ENCODE data around the gene CLIP4.

CLIP4 gene

DNA sequence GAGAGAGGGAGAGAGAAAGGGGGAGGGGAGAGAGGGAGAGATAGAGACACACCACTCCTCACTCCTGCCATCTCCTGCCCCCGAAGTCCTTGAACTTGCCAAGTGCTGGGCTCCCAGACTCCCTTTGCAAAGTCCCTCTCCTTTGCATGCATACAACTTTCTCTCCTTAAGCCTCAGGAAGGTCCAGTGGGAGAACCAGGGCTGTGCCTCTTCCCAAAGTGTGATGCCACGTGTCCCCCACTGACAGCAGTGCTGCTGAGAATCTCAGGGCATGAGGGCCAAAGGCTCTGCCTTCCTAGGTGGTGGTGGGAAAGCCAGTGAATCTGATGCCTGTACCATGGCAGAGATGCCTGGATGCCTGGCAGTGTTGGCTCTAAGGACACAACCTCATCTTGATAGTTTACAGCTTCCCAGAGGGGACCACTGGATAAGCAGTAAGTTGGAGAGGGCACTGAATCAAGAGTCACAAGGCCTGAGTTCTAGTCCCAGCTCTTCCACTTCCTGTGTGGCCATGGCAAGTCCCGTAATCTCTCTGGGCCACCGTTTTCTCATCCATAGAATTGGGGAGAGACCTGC is 103.4 kb downstream of the CLIP4 start:
- no peak for DNase-seq (ENCODE audit: low read depth in 1 of 2, low spot score in 1 of 2)

DNA sequence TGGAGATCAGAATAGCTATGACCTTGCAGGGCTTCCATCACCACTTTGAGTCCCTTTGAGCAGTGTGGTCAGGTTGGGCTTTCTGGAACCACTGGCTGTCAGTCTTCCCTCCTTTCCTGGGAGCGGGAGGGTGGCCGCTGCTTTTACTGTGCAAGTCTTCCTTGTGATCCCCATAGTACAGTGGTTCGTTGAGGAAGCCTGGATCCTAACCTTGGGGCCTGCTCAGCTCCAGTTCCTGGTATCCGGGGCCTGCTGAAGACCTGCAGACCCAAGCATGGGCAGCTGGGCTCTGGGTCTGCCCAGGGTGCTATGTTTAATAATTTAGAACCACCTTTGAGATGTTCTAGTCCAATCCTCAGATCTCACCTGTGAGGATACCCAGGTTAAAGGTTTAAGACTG is 104.2 kb downstream of the CLIP4 start:
- no peak for DNase-seq (ENCODE audit: low read depth in 1 of 2, low spot score in 1 of 2)

DNA sequence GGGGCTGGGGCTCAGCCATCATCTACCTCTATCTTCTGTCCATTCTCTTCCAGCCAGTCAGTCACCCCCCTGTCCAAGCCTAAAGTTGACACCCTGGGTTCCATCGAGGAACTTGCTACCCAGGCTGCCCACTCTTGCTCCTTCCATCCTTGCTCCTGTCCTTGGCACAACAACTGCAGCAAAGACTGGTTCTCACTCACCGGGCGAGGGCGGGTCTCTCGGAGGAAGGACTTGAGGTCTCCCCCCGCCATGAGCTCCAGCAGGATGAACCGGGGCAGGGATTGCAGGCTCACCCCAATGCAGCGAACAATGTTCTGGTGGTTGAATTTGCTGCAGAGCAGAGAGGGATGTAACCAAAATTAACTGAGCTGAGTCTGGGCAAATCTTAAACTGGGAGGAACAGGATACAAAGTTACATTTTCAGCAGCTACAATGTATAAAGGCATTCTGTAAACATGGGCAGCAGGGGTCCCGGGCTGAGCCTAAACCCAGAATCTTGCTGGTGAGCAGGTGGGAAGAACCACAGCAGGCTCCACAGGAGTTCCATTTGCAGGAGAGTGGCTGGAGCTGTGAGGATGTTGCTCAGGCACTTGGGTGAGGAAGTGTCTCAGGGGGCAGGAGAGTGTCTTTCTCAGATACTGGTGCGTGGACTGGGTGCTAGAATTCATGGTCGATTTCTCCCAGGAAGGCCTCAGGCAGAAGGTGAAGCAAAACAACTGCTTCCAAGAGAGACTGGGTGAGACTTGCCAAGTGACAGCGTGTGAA is 105.5 kb downstream of the CLIP4 start:
- DNase-seq (ENCODE audit: low read depth in 1 of 2, low spot score in 1 of 2) = no peak

DNA sequence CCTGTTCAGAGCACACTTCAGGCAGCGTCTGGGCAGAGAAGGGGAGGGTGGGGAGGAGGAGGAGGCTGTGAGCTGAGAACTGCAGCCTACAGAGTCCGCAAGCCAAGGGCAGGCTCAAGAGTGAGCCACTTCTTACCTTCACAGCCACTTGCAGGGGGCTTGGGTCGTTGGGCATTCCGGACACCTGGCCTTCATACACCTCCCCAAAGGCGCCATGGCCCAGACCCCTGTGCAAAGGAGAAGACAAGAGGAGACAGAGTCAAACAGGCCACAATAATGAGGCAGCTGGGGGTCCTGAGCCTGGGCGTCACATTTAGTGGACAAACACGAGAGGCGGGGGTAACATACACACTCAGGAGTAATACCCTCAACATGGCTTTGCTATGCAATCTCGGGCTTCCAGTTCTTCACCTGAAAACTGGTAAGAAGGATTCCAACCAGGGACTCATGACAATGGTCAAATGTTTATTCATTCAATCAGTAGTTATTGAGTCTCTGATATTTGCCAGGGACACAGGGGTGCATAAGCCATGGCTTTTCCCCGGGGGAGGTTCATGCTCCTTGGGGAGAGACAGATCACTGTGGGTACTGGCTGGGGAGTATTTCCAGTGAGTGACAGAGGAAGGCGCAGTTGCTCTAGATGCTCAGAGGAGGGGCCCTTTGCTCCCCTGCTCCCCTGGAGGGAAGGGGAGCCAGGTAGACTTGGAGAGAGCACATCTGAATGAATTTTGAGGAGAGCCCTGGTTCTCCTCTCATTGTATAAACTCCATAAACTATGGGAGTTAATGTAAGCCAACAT is 107.4 kb downstream of the CLIP4 start:
- DNase-seq (ENCODE audit: low read depth in 1 of 2, low spot score in 1 of 2) = no peak

DNA sequence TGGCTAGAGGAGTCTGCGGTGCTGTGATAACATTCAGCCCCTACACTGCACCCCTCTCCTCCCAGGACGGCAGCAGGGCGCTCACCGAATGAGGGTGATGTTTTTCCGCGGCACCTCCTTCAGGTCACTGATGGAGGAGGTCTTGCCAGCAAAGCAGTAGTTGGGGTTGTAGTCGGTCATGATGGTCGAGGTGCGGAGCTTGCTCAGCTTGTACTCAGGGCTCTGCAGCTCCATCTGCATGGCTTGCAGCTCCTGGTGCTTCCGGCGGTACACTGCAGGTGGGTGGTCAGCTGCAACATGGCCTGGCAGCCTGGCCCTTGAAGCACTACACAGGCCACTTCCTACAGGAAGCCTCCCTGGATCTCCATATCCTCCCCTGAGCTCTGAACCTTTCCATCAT is 108.0 kb downstream of the CLIP4 start:
- no peak for DNase-seq (ENCODE audit: low read depth in 1 of 2, low spot score in 1 of 2)

DNA sequence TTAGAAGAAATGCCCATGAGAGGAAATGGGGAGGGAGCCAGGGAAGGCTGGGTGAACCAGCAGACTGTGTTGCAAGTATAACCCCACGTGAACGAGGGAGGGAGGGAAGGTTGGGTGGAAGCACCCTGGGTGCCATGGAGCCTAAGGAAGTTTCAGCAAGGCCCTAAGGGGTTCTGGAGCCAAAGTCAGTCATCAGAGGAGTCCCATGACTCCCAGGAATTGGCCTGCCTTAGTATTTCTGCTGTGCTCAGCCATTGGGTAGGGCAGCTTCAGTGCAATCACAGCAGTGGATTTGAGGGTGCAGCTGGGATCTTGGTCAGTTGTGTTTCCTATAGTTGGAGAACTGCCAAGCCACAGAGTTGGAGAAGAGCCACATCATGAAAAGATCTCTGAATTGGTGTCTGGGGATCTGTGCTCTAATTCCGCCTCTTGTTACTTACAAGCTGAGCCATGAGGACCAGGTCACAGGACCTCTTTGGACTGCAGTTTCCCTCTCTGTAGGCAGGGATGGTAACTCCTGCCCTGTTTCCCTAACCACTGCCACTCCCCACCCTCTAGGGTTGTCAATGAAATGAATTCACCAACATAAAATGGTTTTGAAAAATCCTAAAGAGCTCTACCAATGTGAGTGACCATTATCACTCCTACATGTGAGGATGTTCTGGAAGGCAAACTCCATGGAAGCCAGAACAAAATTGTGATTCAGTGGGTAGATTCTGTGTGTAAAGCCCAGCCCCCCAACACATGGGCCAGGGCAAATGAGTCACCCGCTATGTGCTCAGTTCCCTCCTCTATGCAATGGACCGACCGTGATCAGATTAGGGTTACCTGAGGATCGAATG is 108.9 kb downstream of the CLIP4 start:
- DNase-seq (ENCODE audit: low read depth in 1 of 2, low spot score in 1 of 2) = no peak

DNA sequence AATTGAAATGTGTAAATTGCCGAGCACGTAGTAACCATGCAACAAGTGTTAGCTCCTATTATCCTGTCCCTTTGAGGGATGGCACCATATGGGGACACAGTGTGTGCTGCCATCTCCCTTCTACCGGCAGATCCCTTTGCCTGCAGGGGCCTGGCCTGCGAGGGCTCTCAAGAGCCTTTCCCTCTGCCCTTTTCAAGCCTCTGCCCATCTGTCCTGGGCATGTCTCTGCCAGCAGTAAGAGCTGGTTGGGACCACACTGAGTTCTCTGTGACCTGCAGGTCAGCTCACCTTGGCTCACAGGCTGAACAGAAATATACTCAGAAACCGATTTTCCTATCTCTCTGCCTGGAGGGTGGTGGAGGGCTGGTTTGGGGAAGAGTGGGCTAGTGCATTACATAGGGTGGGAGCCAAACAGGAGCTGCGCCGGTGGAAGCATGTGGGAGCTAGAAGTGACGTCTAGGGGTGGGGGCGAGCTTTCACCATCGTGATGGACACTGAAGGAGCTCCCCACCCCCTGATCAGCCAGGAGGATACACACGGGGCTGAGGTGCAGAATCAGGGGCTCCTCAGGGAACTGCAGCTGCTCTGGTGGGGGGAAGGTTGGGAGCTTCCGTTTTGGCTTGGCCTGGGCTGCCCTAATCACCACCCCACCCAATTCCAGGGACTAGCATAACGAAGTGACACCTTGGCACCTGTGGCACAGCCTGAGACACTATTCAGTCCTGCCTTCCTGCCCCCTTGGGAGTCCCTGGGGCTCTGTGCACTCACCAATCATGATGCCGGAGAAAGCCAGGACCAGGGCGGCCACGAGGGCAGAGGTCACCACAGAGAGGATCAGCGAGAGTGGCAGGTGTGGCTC is 109.7 kb downstream of the CLIP4 start:
- no peak for DNase-seq (ENCODE audit: low read depth in 1 of 2, low spot score in 1 of 2)

DNA sequence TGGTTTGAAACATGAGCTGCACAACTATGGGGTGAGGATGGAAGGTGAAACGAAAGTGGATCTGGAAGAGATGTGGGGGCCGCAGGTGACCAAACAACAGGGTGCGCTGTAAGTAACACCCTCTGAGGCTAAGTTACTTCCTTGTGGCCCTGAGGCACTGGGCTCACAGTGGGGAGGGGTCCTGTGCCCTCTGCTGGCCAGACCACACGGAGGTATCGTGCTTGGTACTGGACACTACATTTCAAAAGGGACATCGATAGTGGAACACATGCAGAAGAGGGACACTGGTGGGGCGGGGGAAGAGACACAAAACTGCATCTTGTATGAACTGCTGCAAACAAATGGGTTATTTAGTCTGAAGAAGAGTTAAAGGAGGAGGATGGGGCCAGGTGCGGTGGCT is 110.6 kb downstream of the CLIP4 start:
- no peak for DNase-seq (ENCODE audit: low read depth in 1 of 2, low spot score in 1 of 2)

DNA sequence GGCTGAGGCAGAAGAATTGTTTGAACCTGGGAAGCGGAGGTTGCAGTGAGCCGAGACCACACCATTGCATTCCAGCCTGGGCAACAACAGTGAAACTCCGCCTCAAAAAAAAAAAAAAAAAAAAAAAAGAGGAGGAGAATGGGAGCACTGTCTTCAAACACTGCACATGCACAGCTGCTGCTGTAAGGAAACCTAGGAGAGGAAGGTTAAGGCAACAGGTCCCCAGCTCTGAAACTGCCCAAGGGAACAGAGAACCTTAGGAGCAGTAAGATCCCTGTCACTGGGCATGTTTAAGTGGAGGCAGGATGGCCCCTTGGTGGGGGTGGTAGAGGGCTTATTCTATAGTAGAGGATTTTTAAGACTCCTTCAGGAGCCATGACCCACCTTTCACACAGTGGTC is 111.2 kb downstream of the CLIP4 start:
- no peak for DNase-seq (ENCODE audit: low read depth in 1 of 2, low spot score in 1 of 2)

DNA sequence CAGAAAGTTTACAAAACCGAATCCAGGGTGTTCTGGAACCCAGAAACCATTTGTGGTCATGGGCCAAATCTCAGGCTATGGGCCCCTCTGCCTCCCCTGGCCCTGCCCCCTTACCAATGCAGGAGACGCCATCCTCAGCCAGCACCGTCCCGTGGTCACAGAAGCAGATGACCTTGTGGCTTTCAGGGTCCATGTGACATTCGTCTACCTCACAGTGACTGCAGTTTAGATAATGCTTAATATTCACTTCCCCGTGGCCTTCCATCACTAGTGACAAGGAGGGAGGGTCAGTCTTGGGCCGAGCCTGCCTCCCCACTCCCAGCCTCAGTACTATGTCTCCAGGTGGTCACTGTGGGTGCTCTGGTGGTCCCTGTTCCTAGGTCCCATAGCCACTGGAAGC is 111.6 kb downstream of the CLIP4 start:
- DNase-seq (ENCODE audit: low read depth in 1 of 2, low spot score in 1 of 2) = no peak

DNA sequence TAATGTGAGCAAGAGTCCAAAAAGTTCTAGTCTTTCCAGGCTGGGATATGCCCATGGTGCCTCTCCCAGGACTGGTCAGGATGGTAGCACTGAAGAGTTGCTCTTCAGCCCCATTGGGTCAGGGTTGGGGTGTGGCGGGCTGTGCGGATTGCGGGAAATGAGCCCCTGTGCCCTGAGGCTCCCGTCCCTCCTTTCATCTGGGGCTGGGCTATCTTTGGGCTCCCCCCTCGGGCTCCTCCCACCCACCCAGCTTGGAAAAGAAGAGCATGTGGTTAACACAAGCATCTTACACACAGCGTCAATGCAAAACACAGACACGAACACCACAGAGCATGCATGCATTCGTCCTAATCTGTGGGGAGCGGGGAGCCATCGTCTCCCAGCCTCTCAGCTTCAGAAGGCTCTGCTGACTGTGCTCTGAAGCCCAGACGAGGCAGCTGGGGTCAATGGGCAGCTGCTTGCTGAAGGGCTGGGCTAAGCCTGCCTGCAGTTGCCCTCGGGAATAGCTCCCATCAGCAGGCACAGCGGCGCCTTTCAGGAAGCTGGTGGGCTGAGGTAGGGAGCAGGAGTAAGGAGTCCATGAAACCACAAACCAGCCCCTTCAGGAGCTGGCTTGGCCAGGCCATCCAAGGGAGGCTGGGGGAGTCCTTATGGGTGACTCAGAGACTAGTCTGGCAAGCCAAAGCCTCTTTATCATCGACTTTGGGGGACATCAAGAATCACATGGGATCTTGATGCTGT is 112.9 kb downstream of the CLIP4 start:
- DNase-seq (ENCODE audit: low read depth in 1 of 2, low spot score in 1 of 2) = no peak

DNA sequence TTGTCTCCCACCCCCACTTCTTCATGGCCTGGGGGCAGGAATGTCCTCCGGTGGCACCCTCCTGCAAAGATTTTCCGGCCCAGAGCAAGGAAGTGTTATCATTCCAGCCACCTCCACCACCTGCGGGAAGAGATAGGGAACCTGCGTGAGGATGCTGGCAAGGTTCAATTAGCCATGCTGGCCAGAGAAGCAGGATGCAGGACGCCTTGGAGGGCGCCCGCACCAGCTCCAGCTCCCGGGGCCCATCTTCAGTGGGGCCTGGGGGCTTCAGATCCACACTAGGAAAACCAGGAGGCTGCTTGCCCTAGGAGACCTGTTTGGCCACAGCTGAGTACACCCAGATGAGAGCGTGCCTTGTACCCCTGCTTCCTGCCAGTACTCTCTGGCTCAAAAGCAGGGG is 113.7 kb downstream of the CLIP4 start:
- DNase-seq (ENCODE audit: low read depth in 1 of 2, low spot score in 1 of 2) = no peak

DNA sequence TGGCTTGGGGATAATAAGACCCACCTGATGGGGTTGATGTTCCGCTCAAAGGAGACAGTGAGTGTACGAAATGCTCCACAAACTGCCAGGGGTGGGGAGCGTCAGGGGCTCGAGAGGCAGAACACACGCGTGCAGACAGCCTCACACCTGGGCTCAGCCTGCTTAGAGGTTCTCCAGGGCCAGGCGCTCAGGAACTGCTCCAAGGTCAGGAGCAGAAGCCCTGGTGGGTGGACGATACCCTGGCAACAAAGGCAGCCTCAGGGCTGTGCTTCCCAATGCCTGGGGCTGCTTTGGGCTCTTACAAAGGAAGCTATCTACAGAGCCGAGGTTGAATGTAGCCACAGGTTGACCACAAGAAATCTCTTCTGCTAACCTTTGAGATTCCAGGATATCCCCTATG is 114.4 kb downstream of the CLIP4 start:
- DNase-seq (ENCODE audit: low read depth in 1 of 2, low spot score in 1 of 2) = no peak

DNA sequence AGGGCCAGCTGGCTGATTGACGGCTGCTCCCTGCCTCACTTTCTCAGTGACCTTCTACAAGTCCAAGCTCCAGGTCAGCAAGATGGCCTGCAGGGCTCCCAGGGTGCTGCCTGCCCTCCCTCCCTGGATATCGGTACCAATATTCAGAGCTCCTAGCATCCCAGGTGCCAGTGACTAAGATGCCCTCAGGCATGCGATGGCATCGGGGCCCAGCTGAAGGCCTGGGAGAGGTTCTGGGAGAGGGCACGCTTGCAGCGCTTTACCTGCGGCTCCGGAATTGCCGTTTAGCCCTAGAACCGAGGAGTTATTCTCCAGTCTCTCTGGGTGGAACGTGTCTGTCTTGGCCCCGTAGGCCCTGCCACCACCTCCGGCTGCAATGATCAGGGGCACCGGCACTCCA is 116.8 kb downstream of the CLIP4 start:
- no peak for DNase-seq (ENCODE audit: low read depth in 1 of 2, low spot score in 1 of 2)

DNA sequence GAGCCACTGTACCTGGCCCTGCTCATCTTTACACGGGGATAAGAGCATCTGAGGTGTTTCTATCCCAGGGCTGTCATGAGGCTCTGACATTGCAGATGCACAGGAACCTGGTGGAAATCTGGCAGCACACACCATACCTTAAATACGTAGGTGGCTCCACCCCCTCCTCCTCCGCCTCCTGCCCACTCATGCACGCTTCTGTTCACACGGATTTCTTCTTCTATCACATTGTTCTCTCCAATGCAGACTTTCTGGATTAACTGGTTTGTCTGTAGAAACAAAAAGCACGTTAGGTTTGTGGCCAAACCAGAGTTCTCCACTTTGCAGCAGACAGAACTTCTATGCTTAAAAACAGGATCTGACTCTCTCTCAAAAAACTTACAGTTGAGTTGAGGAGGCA is 118.2 kb downstream of the CLIP4 start:
- no peak for DNase-seq (ENCODE audit: low read depth in 1 of 2, low spot score in 1 of 2)

DNA sequence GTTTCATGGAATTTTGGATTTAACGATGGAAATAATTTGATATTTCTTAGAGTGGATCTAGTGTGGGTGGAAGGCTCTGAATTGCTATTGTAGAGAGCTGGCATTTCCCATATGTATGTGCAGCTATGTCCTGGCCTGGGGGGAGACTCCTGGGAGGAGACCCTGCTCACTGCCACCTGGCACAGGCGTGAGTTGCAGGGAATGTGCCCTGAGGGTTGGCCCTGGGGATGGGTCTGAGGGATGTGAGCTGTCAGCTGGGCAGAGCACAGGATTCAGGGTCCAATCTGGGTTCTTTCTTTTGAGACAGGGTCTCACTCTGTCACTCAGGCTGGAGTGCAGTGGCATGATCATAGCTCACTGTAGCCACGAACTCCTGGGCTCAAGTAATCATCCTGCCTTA is 120.2 kb downstream of the CLIP4 start:
- no peak for DNase-seq (ENCODE audit: low read depth in 1 of 2, low spot score in 1 of 2)

DNA sequence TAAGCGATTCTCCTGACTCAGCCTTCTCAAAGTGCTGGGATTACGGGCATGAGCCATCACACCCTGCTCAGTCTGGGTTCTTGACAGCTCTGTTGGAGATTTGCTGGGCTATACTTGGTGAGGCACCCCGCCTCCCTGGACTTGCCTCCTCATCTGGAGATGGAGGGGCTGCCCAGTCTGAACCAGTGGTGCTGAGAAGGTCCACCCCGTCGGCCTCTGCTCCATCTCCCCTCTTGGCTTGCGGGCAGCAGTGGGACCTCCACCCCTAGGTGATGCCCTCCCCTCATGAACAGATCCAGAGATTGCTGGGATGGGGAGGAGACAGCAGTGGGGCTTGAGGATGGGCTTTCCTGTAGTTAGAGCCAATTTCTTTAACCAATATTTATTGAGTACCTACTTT is 120.9 kb downstream of the CLIP4 start:
- DNase-seq (ENCODE audit: low read depth in 1 of 2, low spot score in 1 of 2) = no peak

DNA sequence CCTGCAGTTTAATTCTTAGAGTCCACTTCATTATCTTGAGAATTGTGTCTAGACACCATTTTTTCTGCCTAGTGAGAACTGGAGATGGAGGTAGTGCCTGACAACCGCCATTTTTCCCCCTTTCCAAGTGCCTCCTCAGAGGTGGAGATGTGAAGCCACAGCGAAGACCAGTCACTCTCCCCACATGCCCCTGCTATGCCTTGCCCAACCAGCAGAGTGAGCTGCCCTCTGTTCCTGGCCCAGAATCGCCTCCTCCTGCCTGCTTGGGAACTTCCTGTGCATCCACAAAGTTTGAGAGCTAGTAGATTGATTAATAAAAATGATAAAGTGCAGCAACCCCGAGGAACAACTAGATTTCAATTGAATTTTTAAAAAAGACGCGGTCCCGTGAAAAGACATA is 123.3 kb downstream of the CLIP4 start:
- DNase-seq (ENCODE audit: low read depth in 1 of 2, low spot score in 1 of 2) = no peak
